Measurements from ENCODE around the gene EXOC6B. TPM values are rescaled to one million over a fixed set of nuclear protein-coding genes. Genes with fewer than 3 reads are reported as not detected.

Gene EXOC6B
- total RNA-seq, 1 donor from 2014 or later: 33.0 TPM

- no peak for ATAC-seq
- Histone ChIP-seq H3K36me3 (no peaks in the 10 kb centered on the region), H3K4me1 (peaks cover 9% of the 10 kb centered on the region), H3K27ac (no peak overlapping the region), H3K9me3 (no peaks in the 10 kb centered on the region), H3K4me3 (no peak overlapping the region), H3K27me3 (ENCODE audit: low read depth) (no peaks in the 10 kb centered on the region)
- no peak for TF ChIP-seq CTCF (IDR thresholded peaks at IDR 0.05)
- intact Hi-C loops (cut with DNase I): no loop called here
- no peak for DNase-seq
Observed at GRCh38 chr2:72822794-72823193, 3.0 kb downstream of the EXOC6B start.

- H3K9me3 ChIP-seq: no peaks in the 10 kb centered on the region
- no peak for TF ChIP-seq CTCF (IDR thresholded peaks at IDR 0.05)
- intact Hi-C loops (cut with DNase I): no loop called here
- no peak overlapping the region for H3K4me3 ChIP-seq
- H3K27me3 ChIP-seq (ENCODE audit: low read depth): no peaks in the 10 kb centered on the region
- no peak overlapping the region for H3K27ac ChIP-seq
- no peak for ATAC-seq
- no peaks in the 10 kb centered on the region for H3K36me3 ChIP-seq
- no peak for DNase-seq
- H3K4me1 ChIP-seq: peaks cover 9% of the 10 kb centered on the region
Observed at GRCh38 chr2:72821983-72822382, 3.9 kb downstream of the EXOC6B start.

DNA sequence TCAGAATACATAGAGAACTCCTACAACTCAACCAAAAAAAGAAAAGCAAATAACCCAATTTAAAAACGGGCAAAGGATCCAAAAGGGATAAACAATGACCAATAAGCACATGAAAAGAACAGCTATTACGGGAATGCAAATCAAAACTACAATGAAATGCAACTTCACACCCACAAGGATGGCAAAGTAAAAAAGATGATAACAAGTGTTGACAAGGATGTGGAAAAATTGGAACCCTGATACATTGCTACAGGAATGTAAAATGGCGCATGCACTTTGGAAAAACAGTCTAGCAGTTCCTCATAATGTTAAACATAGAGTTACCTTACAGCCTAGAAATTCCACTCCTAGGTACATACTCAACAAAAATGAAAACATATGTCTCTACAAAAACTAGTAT lies 4.7 kb downstream of the EXOC6B start:
- Histone ChIP-seq H3K9me3 (no peaks in the 10 kb centered on the region), H3K4me3 (no peak overlapping the region), H3K36me3 (no peaks in the 10 kb centered on the region), H3K4me1 (peaks cover 9% of the 10 kb centered on the region), H3K27me3 (ENCODE audit: low read depth) (no peaks in the 10 kb centered on the region), H3K27ac (no peak overlapping the region)
- intact Hi-C loops (cut with DNase I): no loop called here
- DNase-seq (no peak), ATAC-seq (no peak)
- TF ChIP-seq CTCF (IDR thresholded peaks at IDR 0.05): no peak

GRCh38 chr2:72819501-72819900 lies 6.3 kb downstream of the EXOC6B start:
- Histone ChIP-seq H3K4me1 (peaks cover 3% of the 10 kb centered on the region), H3K27me3 (ENCODE audit: low read depth) (no peaks in the 10 kb centered on the region), H3K4me3 (no peak overlapping the region), H3K27ac (no peak overlapping the region), H3K36me3 (no peaks in the 10 kb centered on the region), H3K9me3 (no peaks in the 10 kb centered on the region)
- DNase-seq (no peak), ATAC-seq (no peak)
- no peak for TF ChIP-seq CTCF (IDR thresholded peaks at IDR 0.05)
- intact Hi-C loops (cut with DNase I): no loop called here

GRCh38 chr2:72815655-72816278 lies 10.1 kb downstream of the EXOC6B start:
- Histone ChIP-seq H3K36me3 (no peaks in the 10 kb centered on the region), H3K4me1 (no peaks in the 10 kb centered on the region), H3K9me3 (no peaks in the 10 kb centered on the region), H3K4me3 (no peak overlapping the region), H3K27ac (no peak overlapping the region), H3K27me3 (ENCODE audit: low read depth) (no peaks in the 10 kb centered on the region)
- no peak for TF ChIP-seq CTCF (IDR thresholded peaks at IDR 0.05)
- ATAC-seq (no peak), DNase-seq (no peak)
- intact Hi-C loops (cut with DNase I): no loop called here

All from lower lobe of right lung (tissue), 2 donors.